ENCODE data around the gene OR4D10.

Gene OR4D10

GRCh38 chr11:59520741-59521140 is 47.6 kb downstream of the OR4D10 start:
- no peak for TF ChIP-seq CTCF (IDR thresholded peaks at IDR 0.05; ENCODE audit: insufficient read depth, missing control alignments)
- DNase-seq (ENCODE audit: insufficient read length, low spot score), result no peak
- FAIRE-seq, result no peak

- no peak for TF ChIP-seq CTCF (IDR thresholded peaks at IDR 0.05; ENCODE audit: insufficient read depth, missing control alignments)
- FAIRE-seq (no peak), DNase-seq (ENCODE audit: insufficient read length, low spot score) (no peak)
These were observed 50.4 kb downstream of the OR4D10 start for GRCh38 chr11:59523541-59523940.

GRCh38 chr11:59528711-59529110 is 55.6 kb downstream of the OR4D10 start:
- FAIRE-seq, result no peak
- TF ChIP-seq CTCF (IDR thresholded peaks at IDR 0.05; ENCODE audit: insufficient read depth, missing control alignments), result no peak
- no peak for DNase-seq (ENCODE audit: insufficient read length, low spot score)
